GM19035 (cell line): Measurements from ENCODE around the gene FGG.
A peak's percentile ranks its signal among the peaks of the same experiment; 100 is the strongest.

Experiments used
- ATAC-seq: cut with Tn5 transposase; IDR thresholded peaks from one replicate; pipeline ENCODE4 v1.9.1; 2021; ENCODE audit not compliant: unreplicated experiment

FGG gene

DNA sequence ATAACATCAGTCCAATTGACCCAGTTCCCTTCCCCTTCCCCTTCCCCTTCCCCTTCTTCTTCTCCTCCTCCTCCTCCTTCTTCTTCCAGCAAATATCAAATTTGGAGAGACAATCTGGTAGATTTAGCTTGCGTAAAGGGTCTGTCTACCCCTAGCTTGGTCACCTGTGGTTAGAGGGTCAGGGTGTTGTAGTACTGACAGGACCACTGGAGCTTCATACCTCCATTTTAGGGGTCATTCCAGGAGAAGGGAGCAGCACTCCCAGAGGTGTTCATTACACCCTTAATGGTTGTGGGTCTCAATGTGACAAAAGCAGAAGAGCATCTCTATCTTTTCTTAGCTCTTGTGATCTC, 53.3 kb downstream of the FGG start:
- peak; percentile 18 for ATAC-seq
